Measurements from ENCODE around the gene SLC43A3.
"Not testable (repeated sequence)": the region's sequence is repeated elsewhere in the genome, so short reads cannot be mapped to it uniquely, and the experiment has no call there.

SLC43A3 gene

DNA sequence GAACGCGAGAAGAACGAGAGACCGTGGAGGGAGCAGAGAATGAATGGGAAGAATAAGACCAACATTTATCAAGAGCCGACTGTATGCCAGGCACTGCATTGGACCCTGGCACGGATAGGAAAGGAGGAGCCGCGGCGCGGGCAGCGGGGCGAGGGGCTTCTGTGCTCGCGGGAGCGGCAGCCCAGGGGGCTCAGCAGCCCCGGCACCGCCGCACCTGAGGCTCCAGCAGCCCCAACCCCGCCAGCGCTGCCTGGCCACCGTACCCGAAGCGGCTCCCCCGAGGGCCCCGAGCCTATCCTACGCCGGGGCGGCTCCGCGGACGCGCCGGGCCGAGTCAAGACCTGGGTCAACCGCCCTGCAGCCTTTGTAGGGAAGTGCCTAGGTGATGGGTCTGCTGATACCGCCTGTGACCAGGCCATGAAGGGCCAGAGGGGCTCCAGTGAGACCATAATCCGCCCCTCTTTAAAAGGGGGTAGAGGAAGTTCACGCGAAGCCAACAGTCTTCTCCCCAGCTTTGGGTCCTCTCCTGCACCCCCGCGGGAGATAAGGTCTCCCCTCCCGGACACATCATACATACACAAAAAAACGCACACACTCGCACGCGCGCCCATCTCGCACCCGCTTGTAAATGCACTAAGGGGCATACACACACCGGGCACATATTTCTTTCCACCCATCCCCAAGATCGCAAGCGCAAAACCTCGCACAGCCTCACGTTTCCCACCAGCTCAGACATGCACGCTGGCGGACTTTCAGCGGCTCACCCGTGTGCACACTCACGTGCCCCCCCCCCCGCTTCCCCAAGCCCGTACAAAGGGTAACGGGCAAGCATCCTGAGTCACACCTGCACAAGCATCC is 32.5 kb upstream of the SLC43A3 start:
- no peak for DNase-seq (ENCODE audit: low spot score)

DNA sequence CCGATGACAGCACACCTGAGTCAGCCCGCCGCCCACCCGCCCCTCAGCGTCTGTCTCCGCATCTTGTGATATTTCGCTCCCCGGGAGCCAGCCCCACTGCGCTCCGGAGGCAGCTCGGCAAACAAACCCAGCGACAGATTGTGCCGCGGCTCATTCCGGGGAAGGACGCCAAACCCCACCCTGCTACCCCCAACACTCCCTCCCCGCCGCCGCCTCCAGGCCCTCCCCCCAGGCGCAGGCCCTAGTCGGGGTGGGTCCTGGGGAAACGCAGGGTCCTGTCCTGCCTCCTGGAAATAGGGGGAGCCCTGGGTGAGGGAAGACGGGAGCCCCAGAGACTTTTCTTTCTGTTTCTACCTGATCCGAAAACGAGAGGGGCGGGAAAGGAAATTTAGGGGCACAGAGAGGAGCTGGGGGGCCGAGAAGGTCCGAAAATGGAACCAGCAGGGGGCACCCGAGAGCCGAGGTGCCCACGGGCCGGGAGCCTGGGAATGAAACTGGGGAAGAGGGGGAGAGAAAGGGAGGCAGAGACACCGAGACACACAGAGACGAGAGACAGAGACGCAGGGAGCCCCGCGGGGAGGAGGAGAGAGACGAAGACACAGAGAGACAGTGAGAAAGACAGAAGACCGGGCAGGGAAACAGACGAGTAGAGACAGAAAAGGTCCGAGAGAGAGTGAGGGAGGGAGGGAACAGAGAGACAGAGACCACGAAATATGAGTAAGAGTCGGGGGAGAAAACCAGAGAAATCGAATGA is 31.7 kb upstream of the SLC43A3 start:
- DNase-seq (ENCODE audit: low spot score), result no peak

DNA sequence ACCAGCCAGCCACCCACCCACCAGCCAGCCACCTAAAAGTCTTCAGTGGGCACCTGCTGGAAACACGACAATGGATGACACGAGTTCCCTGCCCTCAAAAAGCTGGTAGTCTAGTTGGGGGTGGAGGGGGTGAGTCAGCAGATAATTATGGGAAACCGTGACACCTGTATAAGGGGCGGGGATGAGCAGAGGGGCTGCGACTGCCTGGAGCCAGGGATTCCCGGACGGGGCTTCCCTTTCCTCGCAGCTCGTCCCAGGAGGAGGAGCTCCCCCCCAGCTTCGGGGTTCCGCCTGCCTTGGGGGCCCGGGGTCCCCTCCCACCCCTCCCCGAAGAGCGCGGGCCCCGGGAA is 31.1 kb upstream of the SLC43A3 start:
- DNase-seq (ENCODE audit: low spot score), result no peak

DNA sequence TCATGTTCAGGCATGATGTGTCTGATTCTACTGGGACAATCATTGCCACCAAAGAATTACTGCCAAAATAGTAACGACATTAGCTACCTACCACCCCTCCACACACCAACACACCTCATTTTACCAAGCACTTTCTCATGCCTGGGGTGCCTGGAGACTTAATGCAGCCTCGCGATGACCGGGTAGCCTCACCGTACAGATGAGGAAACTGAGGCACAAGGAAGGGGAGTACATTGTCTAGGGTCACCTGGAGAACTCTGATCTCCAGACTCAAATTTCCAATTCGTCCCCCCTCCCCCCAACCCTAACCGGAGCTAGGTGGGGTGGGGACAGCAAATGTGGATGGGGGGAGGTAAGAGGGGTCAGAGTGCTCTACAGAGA is 30.7 kb upstream of the SLC43A3 start:
- no peak for DNase-seq (ENCODE audit: low spot score)

DNA sequence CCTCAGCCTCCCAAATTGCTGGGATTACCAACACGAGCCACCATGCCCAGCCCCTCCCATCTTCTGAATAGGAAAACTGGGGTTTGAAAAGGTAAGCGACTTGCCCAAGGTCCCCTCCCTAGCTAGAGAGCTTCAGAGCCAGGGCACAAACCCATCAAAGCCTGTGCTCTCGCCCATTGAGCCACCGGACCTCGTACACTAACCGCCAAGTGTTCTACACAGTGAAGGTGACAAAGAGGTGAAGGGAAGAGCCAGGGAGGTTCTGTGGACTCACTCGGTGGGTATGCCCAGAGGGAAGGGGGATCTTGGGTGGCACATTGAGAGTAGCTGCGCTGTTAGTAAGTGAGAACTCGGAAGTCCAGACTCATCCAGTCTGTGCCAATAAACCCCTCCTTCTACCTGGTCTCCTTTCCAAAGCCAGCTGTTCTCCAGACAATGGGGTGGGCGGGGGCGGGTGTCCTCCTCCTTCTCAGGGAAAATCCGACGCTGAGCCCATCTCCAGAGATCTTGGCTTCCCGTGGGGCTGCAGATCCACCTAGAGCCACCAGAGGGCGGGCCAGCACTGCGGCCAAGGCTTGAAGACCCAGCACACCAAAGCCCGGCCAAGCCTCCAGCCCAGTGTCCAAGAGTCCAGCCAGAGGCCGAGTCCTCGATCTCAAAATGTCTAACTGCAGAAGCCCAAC is 30.2 kb upstream of the SLC43A3 start:
- DNase-seq (ENCODE audit: low spot score), result peak; percentile 92

DNA sequence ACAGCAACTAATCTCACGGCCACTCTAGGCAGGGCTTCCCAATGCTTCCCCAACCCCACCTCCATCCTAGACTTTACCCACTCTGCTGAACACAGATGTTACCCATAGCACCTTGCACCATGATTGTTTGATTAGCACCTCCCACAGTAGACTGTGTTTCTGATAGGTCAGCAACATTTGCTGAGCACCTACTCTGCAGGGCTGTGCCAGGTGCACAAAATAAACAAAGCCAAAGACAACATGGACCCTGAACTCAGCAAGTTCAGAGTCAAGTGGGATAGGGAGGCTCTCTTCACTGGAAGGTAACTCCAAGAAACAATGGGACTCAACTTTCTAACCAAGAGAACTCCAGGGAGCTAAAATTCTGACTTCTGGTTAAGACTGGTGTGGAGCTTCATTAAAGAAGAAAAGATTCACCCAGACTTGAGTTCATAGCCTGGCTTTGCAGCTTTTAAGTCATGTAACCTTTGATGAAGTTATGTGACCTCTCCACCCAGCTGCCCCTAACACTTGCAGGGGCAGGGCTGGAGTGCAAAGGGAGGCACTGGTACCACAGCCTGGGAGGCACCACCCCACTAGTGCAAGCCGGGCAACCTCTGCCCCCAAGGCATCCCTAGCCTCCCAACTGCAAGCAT is 26.7 kb upstream of the SLC43A3 start:
- DNase-seq (ENCODE audit: low spot score), result no peak

DNA sequence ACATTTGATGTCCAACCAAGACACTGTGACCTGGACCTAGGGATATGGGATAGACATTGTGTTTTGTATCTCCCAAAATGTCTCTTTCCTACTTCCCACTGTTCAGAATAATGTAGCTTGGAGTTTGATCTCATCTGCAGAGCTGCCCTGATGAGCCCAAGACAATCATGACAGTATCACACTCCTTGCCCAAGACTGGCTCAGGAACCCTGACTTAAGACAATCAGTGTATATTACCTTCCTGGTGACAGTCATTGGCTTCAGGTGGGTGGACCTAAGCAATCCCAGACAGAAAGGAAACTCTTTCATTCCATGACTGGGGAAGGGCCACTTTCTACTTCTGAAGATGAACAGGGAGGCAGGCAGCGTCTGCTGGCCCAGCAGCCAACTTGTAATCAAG is 19.1 kb upstream of the SLC43A3 start:
- no peak for DNase-seq (ENCODE audit: low spot score)

DNA sequence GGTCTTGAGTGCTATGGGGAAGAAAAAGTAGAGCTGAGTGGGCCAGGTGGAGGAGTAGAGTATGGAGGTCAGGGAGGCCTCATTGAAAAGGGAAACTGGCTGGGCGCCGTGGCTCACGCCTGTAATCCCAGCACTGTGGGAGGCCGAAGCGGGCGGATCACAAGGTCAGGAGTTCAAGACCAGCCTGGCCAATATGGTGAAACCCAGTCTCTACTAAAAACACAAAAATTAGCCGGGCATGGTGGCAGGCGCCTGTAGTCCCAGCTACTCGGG is 18.1 kb upstream of the SLC43A3 start:
- DNase-seq (ENCODE audit: low spot score), result not testable (repeated sequence)

DNA sequence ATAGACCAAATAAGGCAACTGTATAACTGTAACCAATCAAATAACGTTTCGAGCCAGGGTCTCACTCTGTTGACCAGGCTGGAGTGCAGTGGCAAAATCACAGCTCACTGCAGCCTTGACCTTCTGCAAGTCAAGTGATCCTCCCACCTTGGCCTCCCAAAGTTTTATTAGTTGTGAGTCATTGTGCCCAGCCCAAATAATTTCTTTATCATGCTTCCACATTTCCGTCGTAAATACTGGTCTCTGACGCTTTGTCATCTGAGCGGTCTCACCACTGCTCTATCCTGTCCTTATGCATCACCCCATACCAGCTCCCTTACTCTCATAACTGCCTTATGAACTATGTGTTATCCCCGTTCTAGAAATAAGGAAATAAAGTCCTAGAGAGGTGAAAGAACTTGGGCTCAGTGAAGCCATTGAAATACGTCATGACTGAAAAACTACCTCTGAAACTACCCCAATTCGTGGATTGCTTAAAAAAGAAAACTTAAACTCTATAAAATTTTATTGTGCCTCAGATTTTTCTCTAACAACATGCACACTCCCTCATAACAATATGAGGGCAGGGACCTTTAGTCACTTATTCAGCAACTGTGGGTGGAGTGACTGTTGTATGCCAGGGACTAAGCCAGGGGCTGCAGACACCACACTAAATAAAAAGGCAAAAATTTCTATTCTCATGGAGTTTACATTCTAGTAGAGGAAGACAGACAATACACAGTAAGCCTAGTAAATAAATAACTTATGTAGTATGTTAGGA is 17.6 kb upstream of the SLC43A3 start:
- DNase-seq (ENCODE audit: low spot score), result no peak

DNA sequence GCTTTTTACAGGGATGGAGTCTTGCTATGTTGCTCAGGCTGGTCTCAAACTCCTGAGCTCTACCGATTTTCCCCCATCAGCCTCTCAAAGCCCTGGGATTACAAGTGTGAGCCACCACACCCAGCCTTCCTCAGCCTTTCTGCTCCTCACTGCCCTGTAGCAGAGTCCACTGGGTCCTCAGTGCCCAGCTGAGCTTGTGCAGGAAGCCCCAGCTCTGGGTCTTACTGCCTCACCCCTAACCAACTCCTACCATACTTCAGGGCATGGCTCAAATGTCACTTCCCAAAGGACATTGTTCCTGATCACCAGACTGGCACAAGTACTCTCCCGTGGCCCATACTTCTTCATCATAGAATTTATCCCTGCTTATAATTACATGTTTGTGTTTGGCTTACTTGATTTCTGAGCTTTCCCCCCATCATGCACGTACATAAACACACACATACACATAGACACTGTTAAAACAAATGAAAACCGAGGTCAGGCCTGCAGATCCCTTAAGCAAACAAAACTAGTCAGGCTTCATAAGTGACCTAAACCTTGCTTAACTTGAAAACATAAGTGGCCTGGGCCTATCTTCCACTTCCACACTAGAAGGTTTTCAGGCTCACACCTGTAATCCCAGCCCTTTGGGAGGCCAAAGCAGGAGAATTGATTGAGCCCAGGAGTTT is 14.0 kb upstream of the SLC43A3 start:
- no peak for DNase-seq (ENCODE audit: low spot score)

DNA sequence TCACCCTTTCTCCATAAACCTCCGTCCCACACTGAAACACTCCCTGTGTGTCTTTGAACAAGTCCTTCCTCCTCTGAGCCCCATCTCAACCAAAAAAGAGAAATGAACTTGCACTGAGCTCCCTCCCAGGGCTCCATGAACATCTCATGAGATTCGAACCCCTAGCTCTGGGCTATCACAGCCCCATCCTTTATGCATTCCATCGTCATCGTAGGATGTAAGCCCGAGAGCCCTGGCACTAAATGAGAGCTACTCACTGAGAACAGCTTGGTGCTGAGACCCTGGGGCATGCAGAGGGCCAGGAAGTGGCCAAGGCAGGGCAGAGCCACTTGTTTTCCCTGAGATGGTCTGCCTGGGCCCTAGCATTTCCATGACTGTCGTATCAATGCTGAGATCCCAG is 12.9 kb upstream of the SLC43A3 start:
- DNase-seq (ENCODE audit: low spot score), result no peak

DNA sequence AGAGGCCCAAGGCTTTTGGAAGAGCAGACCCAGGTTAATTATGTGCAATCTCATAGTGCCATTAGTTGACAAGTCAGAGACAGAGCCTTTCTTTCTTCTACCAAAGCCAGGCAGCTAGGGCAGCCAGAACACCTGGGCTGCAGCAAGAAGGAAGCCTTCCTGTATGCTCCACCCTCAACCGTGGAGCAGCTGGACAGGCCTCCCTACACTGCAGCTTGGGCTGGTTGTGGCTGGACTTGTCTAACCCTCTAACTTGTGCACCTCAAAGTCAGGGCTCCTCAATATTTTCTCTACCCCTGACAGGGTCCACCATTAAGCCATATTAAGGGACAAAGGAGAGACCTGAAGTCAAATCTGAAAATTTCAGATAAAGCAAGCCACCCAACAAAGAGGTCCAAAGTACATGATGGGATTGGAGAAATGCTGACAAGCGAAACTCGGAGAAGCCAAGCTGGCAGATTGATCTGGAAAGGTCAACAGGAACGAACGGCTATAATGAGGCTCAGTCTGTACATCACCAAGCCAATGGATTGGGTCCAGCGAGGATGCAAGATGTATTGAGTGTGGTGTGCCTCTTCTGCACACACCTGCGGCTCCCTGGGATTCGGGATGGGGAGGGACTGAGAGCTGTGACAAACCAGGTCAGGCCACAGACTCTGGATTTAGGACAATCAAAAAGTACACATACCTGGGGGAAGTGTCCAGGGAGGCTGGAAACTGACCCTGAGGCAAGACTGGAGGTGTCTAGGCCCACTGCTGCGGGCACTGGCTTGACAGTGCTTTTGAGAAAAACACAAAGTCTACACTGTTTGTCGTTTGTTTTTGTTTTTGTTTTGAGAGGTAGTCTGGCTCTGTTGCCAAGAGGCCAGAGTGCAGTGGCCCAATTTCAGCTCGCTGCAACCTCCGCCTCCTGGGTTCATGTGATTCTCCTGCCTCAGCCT is 11.7 kb upstream of the SLC43A3 start:
- DNase-seq (ENCODE audit: low spot score), result no peak

DNA sequence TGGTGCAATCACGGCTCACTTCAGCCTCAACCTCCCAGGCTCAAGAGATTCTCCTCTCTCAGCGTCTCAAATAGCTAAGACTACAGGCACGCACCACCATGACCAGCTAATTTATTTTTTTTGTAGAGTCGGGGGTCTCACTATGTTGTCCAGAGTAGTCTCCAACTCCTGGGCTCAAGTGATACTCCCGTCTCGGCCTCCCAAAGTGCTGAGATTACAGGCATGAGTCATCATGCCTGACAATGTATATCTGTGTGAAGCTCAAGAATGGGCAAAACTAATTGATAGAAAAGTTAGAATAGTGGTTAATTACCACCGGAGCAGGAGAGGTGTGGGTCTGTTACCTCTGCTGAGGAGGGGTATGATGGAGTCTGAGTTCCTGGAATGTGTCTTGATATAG is 9.1 kb upstream of the SLC43A3 start:
- DNase-seq (ENCODE audit: low spot score), result no peak

DNA sequence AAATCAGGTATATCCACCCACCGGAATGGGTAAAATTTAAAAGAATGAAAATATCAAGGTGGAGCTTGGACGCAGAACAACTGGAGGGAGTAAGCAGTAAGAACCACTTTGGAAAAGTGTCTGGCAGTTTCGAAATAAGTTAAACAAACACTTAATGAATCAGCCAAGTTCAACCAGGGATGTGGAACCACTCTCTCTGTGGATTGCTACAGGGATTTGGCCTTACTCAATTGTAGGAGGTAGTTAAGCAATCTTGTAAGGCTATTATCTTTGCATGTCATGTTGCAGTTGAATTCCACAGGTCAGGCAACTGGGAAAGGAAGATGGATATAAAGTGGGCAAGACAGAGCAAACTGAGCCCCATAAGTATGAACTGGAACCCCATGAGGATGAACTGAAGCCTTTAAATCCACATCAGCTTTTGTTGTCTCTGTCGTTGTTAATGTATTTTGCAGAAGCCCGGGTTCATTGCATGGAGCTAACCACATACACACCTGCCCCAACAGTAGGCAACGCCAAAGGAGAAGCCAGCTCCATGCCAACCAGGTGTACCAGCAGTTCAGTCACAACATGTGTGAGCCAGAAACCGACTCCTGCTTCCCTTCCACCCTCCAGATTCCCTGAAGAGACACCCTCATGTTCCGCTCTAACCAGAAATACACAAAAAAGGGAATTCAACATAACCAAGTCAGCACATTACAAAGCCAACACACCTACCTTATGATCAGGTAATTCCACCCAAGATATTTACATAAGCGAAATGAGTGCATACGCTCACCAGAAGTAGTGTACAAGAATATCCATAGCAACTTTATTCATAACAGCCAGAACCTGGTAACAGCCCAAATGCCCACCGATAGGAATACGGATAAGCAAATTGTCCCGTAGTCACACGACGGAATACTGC is 8.0 kb upstream of the SLC43A3 start:
- no peak for DNase-seq (ENCODE audit: low spot score)

DNA sequence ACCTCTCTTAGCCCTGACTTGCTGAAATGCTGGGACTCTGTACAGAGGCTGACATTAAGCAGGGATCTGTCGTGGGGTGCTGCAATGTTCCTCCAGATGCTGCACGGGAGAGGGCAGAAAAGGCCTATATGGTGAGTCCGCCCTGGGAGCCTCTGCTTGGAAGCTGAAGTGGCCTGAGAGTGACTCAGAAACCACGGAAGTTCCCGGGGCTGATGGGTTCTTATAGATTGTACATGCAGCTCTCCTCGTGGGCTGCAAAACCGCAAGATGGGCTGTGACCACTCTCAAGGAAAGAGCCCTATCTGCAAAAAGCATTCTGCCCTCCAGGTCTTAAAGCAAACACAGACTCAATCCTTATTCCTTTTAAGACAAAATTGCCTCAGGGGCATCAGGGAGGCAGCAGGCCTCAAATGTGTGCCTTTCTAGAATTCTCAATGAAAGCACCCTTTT is 5.8 kb upstream of the SLC43A3 start:
- DNase-seq (ENCODE audit: low spot score), result no peak

DNA sequence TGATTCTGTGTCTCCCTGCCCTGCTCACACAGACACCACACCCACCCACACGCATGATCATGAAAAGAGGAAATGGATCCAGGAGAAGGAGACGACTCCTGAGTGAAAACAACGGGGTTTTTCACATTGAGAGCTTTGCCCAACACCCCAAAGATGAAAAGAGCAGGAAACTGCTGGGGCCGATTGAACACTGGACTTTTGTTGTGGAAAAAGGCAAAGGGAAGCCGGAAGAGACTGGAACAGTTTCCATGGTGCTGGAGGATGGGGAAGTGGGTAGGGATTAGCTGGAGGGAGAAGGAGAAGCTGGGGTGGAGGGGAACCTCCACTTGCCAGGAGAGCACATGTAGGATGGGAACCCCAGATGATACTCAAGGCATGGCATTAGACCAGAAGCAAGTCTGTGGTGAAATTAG is 5.2 kb upstream of the SLC43A3 start:
- peak; percentile 16 for DNase-seq (ENCODE audit: low spot score)

DNA sequence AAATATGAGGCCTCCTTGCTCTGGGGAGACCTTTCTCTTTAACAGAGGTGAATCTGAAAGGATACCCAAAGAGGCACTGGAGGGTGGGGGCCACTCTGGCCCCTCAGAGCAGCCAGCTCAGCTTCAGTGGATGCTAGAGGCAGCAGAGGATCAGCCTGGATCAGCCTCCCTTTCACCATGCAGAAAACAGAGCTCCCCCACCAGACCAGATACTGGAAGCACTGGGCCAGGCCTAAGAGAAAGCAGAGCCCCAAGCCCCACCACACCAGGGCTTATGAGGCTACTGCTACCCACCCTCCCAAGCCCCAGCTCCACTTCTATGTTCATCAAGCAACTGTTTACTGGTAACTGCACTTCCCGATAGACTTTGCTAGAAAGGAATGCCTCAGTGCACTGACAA is 4.0 kb upstream of the SLC43A3 start:
- no peak for DNase-seq (ENCODE audit: low spot score)

DNA sequence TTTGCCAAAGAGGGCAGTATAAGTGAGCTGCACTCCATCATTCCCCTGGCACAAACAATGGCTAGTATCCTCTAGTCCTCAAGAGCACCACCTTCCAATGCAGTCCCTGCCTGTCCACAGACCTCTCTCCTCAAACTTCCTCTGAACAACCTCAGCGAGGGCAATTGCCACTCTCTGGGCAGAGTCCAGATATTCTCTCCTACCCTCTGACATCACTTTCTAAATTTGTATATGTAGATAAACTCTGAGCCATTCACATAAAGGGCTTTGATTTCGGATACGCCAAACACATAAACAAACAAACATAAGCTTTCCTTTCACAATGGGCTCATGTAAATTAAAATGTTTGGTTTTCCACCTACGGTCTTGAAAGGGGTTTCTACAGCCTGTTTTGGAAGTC is 3.0 kb upstream of the SLC43A3 start:
- no peak for DNase-seq (ENCODE audit: low spot score)

DNA sequence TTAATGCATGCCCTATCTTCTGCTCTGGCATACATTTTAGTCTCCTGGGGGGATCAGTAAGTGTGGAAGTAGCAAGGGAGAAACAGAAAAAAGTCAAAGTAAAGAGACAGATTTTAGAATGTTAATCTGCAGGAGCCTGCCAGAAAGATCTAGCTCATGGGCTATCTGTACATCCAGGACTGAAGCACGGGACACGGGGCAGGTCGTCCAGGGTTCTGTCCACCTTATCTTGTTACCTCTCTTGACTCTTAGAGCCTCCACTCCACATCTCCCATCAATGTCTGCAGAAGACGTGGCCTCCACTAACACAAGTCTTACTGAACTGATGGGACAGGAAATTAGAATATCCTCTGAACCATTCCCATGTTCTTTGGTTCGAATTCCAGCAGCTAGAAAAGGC is 1.7 kb upstream of the SLC43A3 start:
- no peak for DNase-seq (ENCODE audit: low spot score)

All from Ammon's horn (tissue), 1 donor.